GM18508 (cell line): ENCODE data around the gene C17orf78.
"Not testable (repeated sequence)": the region's sequence is repeated elsewhere in the genome, so short reads cannot be mapped to it uniquely, and the experiment has no call there.

Source experiments
- ATAC-seq: cut with Tn5 transposase; IDR thresholded peaks from one replicate; pipeline ENCODE4 v1.9.1; 2021; ENCODE audit warnings: moderate number of reproducible peaks; ENCODE audit not compliant: insufficient read depth, unreplicated experiment

Gene C17orf78

GRCh38 chr17:37385474-37385990 is 9.7 kb downstream of the C17orf78 start:
- ATAC-seq: no peak

GRCh38 chr17:37386462-37386861 is 10.7 kb downstream of the C17orf78 start:
- no peak for ATAC-seq

- no peak for ATAC-seq
Measured at GRCh38 chr17:37388266-37388665, 12.5 kb downstream of the C17orf78 start.

- no peak for ATAC-seq
Measured at GRCh38 chr17:37389160-37389559, 13.4 kb downstream of the C17orf78 start.

GRCh38 chr17:37391146-37391545 is 15.4 kb downstream of the C17orf78 start:
- no peak for ATAC-seq

- no peak for ATAC-seq
Measured at GRCh38 chr17:37392024-37392590, 16.3 kb downstream of the C17orf78 start.

- ATAC-seq: no peak
Measured at GRCh38 chr17:37393352-37393751, 17.6 kb downstream of the C17orf78 start.

GRCh38 chr17:37399265-37399803 is 23.5 kb downstream of the C17orf78 start:
- ATAC-seq: no peak

GRCh38 chr17:37400505-37400904 is 24.7 kb downstream of the C17orf78 start:
- no peak for ATAC-seq

GRCh38 chr17:37405522-37405921 is 29.7 kb downstream of the C17orf78 start:
- not testable (repeated sequence) for ATAC-seq

- no peak for ATAC-seq
Measured at GRCh38 chr17:37405955-37406634, 30.3 kb downstream of the C17orf78 start.

- no peak for ATAC-seq
Measured at GRCh38 chr17:37406635-37407461, 31.1 kb downstream of the C17orf78 start, which contains the start of the genes ACACA and TADA2A. Gene ACACA, minus strand, starts transcription at chr17:37406836. Its CDS starts 537 bp downstream, at chr17:37406299. Gene TADA2A, plus strand, starts transcription at chr17:37406886. Its CDS starts 4,480 bp downstream, at chr17:37411366.

GRCh38 chr17:37408145-37408479 is 32.3 kb downstream of the C17orf78 start:
- ATAC-seq: not testable (repeated sequence)

GRCh38 chr17:37410357-37410756 is 34.6 kb downstream of the C17orf78 start:
- no peak for ATAC-seq

GRCh38 chr17:37413875-37414519 is 38.2 kb downstream of the C17orf78 start:
- no peak for ATAC-seq

GRCh38 chr17:37417852-37418251 is 42.1 kb downstream of the C17orf78 start:
- ATAC-seq: no peak

- ATAC-seq: no peak
Measured at GRCh38 chr17:37422971-37423625, 47.3 kb downstream of the C17orf78 start.

- no peak for ATAC-seq
Measured at GRCh38 chr17:37425268-37425667, 49.5 kb downstream of the C17orf78 start.

GRCh38 chr17:37429039-37429438 is 53.3 kb downstream of the C17orf78 start:
- ATAC-seq: no peak

GRCh38 chr17:37429453-37429852 is 53.7 kb downstream of the C17orf78 start:
- no peak for ATAC-seq
